Thymus (tissue), 11 donors: ENCODE measurements around the gene RHOT1. TPM values are rescaled to one million over a fixed set of nuclear protein-coding genes. Genes with fewer than 3 reads are reported as not detected.
"Not testable (repeated sequence)": the region's sequence is repeated elsewhere in the genome, so short reads cannot be mapped to it uniquely, and the experiment has no call there.

ENCODE experiments used
- DNase-seq, 9 donors: peaks; one replicate each; pipeline ENCODE4 v3.0.0-alpha.2; 2013; ENCODE audit warnings: low spot score in 9 of 9, low read depth in 6 of 9, missing footprints in 1 of 9
- H3K27ac ChIP-seq, 2 donors: one replicate each; pipeline ENCODE4 v1.5.1; 2013; ENCODE audit warnings: control low read depth in 1 of 2, low read depth in 1 of 2, low read length in 1 of 2, mild to moderate bottlenecking in 1 of 2, moderate library complexity in 1 of 2
- H3K27me3 ChIP-seq, 2 donors: one replicate each; pipeline ENCODE4 v1.5.1; 2013; ENCODE audit warnings: low read length in 1 of 2; ENCODE audit not compliant: control insufficient read depth in 2 of 2, insufficient read depth in 1 of 2
- H3K36me3 ChIP-seq, 2 donors: one replicate each; pipeline ENCODE4 v1.5.1; 2013; ENCODE audit warnings: low read length in 1 of 2, mild to moderate bottlenecking in 1 of 2, moderate library complexity in 1 of 2; ENCODE audit not compliant: control insufficient read depth in 2 of 2, insufficient read depth in 2 of 2
- H3K4me1 ChIP-seq, 2 donors: one replicate each; pipeline ENCODE4 v1.5.1; 2013; ENCODE audit warnings: low read length in 2 of 2; ENCODE audit not compliant: control insufficient read depth in 2 of 2, insufficient read depth in 2 of 2
- H3K4me3 ChIP-seq, 2 donors: one replicate each; pipeline ENCODE4 v1.5.1; 2013; ENCODE audit warnings: low read length in 2 of 2, control low read depth in 1 of 2, mild to moderate bottlenecking in 1 of 2
- H3K9me3 ChIP-seq, 2 donors: one replicate each; pipeline ENCODE4 v1.5.1; 2013; ENCODE audit warnings: low read length in 1 of 2, mild to moderate bottlenecking in 1 of 2; ENCODE audit not compliant: control insufficient read depth in 2 of 2, insufficient read depth in 1 of 2
- WGBS: extraction: QIAGEN DNeasy Blood & Tissue Kit; methylation state at CpG from one replicate; pipeline ENCODE4 v1.1.7; 2013; 5-methylcytosine and 5-hydroxymethylcytosine counted together
- polyA plus RNA-seq: library from polyadenylated mRNA; stranded (reverse); fragments of 200-250 nt; gene quantifications from one replicate; pipeline ENCODE4 v1.2.3, GENCODE V29; 2013
- total RNA-seq: library from RNA; stranded (reverse); fragments of 120-200 nt; gene quantifications from one replicate; pipeline ENCODE4 v1.2.4, GENCODE V29; 2013
- donor health status: healthy.

Gene RHOT1
- total and polyA plus RNA-seq, 2 donors: 43.9 to 51.6 TPM

GRCh38 chr17:32159586-32160438 is 17.5 kb downstream of the RHOT1 start:
- H3K4me3 ChIP-seq: no peak overlapping the region
- 97% methylated on average over 18 of the region's 18 CpGs for WGBS
- H3K9me3 ChIP-seq: no peaks in the 10 kb centered on the region
- no peak for DNase-seq
- no peaks in the 10 kb centered on the region for H3K4me1 ChIP-seq
- peaks cover 19 to 25% of the 10 kb centered on the region in 2 donors for H3K36me3 ChIP-seq
- H3K27ac ChIP-seq: no peak overlapping the region
- H3K27me3 ChIP-seq: no peaks in the 10 kb centered on the region

DNA sequence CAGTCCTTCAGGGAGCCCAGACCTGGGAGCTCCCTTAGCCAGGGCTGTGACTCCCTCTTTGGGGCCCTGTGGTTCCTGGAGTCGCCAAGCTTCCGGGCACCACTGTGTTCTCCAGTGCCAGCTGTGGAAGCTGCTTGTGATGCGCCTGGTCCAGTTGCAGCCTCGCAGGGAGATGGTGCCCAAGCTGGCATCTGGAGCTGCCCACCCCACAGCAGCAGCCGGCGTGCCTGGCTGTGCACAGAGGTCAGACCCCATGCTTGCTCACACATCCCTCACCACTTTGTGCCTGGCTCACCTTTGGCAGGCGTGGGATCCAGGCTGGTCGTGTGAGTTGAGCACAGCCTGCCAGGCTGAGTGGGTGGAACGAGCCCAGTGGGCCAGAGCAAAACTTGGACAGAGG is 18.2 kb downstream of the RHOT1 start:
- H3K27ac ChIP-seq: no peak overlapping the region
- DNase-seq: no peak
- H3K4me1 ChIP-seq: no peaks in the 10 kb centered on the region
- H3K4me3 ChIP-seq: no peak overlapping the region
- WGBS: 97% methylated on average over 9 of the region's 9 CpGs
- peaks cover 19 to 25% of the 10 kb centered on the region in 2 donors for H3K36me3 ChIP-seq
- H3K27me3 ChIP-seq: no peaks in the 10 kb centered on the region
- no peaks in the 10 kb centered on the region for H3K9me3 ChIP-seq

DNA sequence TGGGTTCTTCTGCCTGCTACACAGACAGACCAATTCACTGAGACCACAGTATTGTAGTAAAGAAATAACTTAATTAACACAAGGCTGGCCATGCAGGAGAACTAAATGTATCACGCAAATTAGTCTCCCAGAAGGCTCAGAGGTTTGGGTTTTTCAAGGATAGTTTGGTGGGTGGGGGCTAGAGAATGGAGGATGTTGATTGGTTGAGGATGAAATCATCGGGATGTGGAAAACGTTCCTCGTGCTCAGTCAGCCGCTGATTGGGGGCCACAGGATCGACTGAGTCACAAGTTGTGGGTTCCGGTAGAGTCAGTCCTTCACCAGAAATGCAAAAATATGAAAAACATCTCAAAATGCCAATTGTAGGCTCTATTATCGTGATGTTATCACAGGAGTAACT is 18.7 kb downstream of the RHOT1 start:
- peaks cover 0 to 4% of the 10 kb centered on the region in 2 donors for H3K9me3 ChIP-seq
- H3K4me3 ChIP-seq: no peak overlapping the region
- peaks cover 21 to 22% of the 10 kb centered on the region in 2 donors for H3K36me3 ChIP-seq
- no peaks in the 10 kb centered on the region for H3K4me1 ChIP-seq
- no peaks in the 10 kb centered on the region for H3K27me3 ChIP-seq
- H3K27ac ChIP-seq: no peak overlapping the region
- DNase-seq: no peak
- 99% methylated on average over 8 of the region's 8 CpGs for WGBS

GRCh38 chr17:32161506-32162365 is 19.4 kb downstream of the RHOT1 start:
- Histone ChIP-seq H3K27ac (no peak overlapping the region), H3K4me1 (no peaks in the 10 kb centered on the region), H3K4me3 (no peak overlapping the region), H3K9me3 (peaks cover 0 to 6% of the 10 kb centered on the region in 2 donors), H3K36me3 (peaks cover 18 to 22% of the 10 kb centered on the region in 2 donors), H3K27me3 (no peaks in the 10 kb centered on the region)
- DNase-seq: no peak
- WGBS: 98% methylated on average over 6 of the region's 6 CpGs

DNA sequence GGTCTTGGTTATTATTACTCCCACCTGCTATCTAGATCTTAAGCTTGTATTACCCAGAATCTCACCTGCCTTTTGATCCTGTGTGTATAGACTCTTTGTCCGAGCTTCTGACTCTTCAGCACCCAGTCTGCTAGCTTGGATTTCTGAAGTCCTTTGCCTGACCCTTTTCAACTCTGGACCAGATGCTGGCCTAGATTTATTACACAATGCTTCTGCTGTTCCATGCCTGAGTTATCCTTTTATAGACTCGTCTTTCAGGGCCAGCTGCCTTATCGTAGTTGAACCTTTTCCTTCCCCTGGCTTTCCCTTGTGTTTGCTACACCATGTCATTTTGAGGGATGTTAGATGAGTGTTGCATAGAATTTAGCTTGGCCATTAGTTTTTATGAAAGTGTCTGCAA is 32.6 kb downstream of the RHOT1 start:
- peaks cover 1 to 18% of the 10 kb centered on the region in 2 donors for H3K9me3 ChIP-seq
- H3K27ac ChIP-seq: no peak overlapping the region
- no peak for DNase-seq
- H3K4me3 ChIP-seq: no peak overlapping the region
- 94% methylated on average over 3 of the region's 3 CpGs for WGBS
- no peaks in the 10 kb centered on the region for H3K27me3 ChIP-seq
- H3K4me1 ChIP-seq: no peaks in the 10 kb centered on the region
- peaks cover 30 to 36% of the 10 kb centered on the region in 2 donors for H3K36me3 ChIP-seq

DNA sequence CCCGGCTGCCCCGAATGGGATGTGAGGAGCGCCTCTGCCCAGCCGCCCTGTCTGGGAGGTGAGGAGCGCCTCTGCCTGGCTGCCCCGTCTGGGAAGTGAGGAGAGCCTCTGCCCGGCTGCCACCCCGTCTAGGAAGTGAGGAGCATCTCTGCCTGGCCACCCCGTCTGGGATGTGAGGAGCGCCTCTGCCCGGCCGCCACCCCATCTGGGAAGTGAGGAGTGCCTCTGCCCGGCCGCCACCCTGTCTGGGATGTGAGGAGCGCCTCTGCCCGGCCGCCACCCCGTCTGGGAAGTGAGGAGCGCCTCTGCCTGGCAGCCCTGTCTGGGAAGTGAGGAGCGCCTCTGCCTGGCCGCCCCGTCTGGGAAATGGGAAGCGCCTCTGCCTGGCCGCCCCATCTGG is 36.4 kb downstream of the RHOT1 start:
- not testable (repeated sequence) for H3K4me1 ChIP-seq, H3K27ac ChIP-seq, H3K4me3 ChIP-seq, H3K27me3 ChIP-seq, DNase-seq
- peaks cover 34 to 41% of the 10 kb centered on the region in 2 donors for H3K36me3 ChIP-seq
- 98% methylated on average over 24 of the region's 24 CpGs for WGBS
- H3K9me3 ChIP-seq: peaks cover 1 to 18% of the 10 kb centered on the region in 2 donors

- Histone ChIP-seq H3K9me3 (peaks cover 1 to 18% of the 10 kb centered on the region in 2 donors), H3K36me3 (peaks cover 36 to 41% of the 10 kb centered on the region in 2 donors)
- H3K4me3 ChIP-seq, H3K4me1 ChIP-seq, H3K27me3 ChIP-seq, H3K27ac ChIP-seq, DNase-seq: not testable (repeated sequence)
- WGBS: 98% methylated on average over 20 of the region's 23 CpGs
Observed at GRCh38 chr17:32179103-32179502, 36.8 kb downstream of the RHOT1 start.

DNA sequence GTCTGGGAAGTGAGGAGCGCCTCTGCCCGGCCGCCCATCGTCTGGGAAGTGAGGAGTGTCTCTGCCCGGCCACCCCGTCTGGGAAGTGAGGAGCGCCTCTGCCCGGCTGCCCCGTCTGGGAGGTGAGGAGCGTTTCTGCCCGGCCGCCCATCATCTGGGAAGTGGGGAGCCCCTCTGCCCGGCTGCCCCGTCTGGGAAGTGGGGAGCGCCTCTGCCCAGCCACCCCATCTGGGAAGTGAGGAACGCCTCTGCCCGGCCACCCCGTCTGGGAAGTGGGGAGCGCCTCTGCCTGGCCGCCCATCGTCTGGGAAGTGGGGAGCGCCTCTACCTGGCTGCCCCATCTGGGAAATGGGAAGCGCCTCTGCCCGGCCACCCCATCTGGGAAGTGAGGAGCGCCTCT is 37.2 kb downstream of the RHOT1 start:
- 99% methylated on average over 25 of the region's 25 CpGs for WGBS
- not testable (repeated sequence) for H3K4me3 ChIP-seq, H3K27me3 ChIP-seq, DNase-seq, H3K27ac ChIP-seq, H3K4me1 ChIP-seq
- Histone ChIP-seq H3K9me3 (peaks cover 1 to 18% of the 10 kb centered on the region in 2 donors), H3K36me3 (peaks cover 36 to 41% of the 10 kb centered on the region in 2 donors)

- peaks cover 32 to 36% of the 10 kb centered on the region in 2 donors for H3K36me3 ChIP-seq
- H3K27me3 ChIP-seq, H3K4me1 ChIP-seq, DNase-seq, H3K4me3 ChIP-seq, H3K27ac ChIP-seq: not testable (repeated sequence)
- peaks cover 1 to 18% of the 10 kb centered on the region in 2 donors for H3K9me3 ChIP-seq
- WGBS: 96% methylated on average over 2 of the region's 2 CpGs
Observed at GRCh38 chr17:32180262-32180661, 38.0 kb downstream of the RHOT1 start.
